ENCODE results near the gene ATP23. TPM values are rescaled to one million over a fixed set of nuclear protein-coding genes. Genes with fewer than 3 reads are reported as not detected.

ATP23 gene
- total RNA-seq, 1 experiment from 2014 or later: 12.8 TPM

DNA sequence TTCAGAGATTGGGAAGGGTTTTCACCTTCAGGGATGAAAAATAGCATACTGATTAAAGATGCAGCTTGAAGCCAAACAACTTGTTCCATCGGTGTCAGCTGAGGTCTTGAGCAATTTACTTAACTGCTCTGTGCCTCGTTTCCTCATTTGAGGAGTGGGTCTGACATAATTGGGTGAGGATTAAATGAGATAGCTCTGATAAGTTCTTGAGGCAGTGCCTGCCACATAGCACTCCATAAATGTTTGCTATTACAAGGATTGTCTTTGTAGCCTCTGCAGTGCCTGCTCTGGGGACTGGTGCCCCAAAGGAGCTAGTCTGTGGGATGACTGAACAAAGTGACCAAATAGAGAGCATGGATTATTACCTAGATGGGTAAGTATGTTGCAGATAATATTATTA, 50.6 kb downstream of the ATP23 start:
- intact Hi-C loops (cut with micrococcal nuclease; ENCODE audit: unreplicated experiment): loop anchor here (5.0 kb wide), 1 partner anchor 75 kb away; no protein-coding TSS in a partner anchor
- DNase-seq: no peak
- no peak overlapping the region for H3K27ac Mint-ChIP-seq (ENCODE audit: unreplicated experiment)
- TF ChIP-seq CTCF (IDR thresholded peaks at IDR 0.05; ENCODE audit: unreplicated experiment): no peak
- CTCF ChIA-PET: interaction anchor here (1.3 kb wide), 1 partner anchor 9 kb away, joined by 4 read pairs; no protein-coding TSS in a partner anchor
- H3K4me3 Mint-ChIP-seq (ENCODE audit: low read depth, unreplicated experiment): no peak overlapping the region
- H3K9me3 Mint-ChIP-seq (ENCODE audit: low read depth, unreplicated experiment): peaks cover 14% of the 10 kb centered on the region
- H3K4me1 Mint-ChIP-seq (ENCODE audit: low read depth, unreplicated experiment): peaks cover 15% of the 10 kb centered on the region
- H3K36me3 Mint-ChIP-seq (ENCODE audit: insufficient read depth, unreplicated experiment): no peaks in the 10 kb centered on the region
- no TSS peak for BruUV-seq (replicated peaks)
- H3K27me3 Mint-ChIP-seq (ENCODE audit: unreplicated experiment): no peaks in the 10 kb centered on the region

DNA sequence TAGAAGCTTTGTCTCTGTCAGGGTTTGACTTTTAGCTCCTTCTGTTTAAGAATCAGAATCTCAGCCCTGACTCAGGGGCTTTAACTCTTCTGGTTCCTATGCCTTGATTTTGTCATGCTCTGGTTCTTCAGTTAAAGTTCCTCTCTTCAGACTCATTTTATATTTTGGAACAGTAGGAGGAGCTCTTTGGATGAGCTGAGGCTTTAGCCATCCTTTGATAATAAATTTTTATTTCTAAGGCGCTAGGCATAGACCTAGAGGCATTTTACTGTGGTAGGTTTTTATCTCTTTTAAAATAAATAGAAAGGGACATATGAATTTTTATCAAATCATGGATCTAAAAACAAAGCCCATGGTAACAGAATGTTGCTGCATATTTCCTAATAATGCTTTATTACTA, 51.7 kb downstream of the ATP23 start:
- Mint-ChIP-seq H3K4me3 (ENCODE audit: low read depth, unreplicated experiment) (no peak overlapping the region), H3K36me3 (ENCODE audit: insufficient read depth, unreplicated experiment) (no peaks in the 10 kb centered on the region), H3K9me3 (ENCODE audit: low read depth, unreplicated experiment) (peaks cover 14% of the 10 kb centered on the region), H3K27ac (ENCODE audit: unreplicated experiment) (no peak overlapping the region), H3K27me3 (ENCODE audit: unreplicated experiment) (no peaks in the 10 kb centered on the region), H3K4me1 (ENCODE audit: low read depth, unreplicated experiment) (peaks cover 15% of the 10 kb centered on the region)
- BruUV-seq (replicated peaks): no TSS peak
- no peak for DNase-seq
- no peak for TF ChIP-seq CTCF (IDR thresholded peaks at IDR 0.05; ENCODE audit: unreplicated experiment)
- CTCF ChIA-PET: no interaction called here
- intact Hi-C loops (cut with micrococcal nuclease; ENCODE audit: unreplicated experiment): loop anchor here (5.0 kb wide), 1 partner anchor 74 kb away; no protein-coding TSS in a partner anchor

GRCh38 chr12:57993834-57994233, 52.5 kb downstream of the ATP23 start:
- Mint-ChIP-seq H3K36me3 (ENCODE audit: insufficient read depth, unreplicated experiment) (no peaks in the 10 kb centered on the region), H3K4me1 (ENCODE audit: low read depth, unreplicated experiment) (peaks cover 15% of the 10 kb centered on the region), H3K27ac (ENCODE audit: unreplicated experiment) (no peak overlapping the region), H3K4me3 (ENCODE audit: low read depth, unreplicated experiment) (no peak overlapping the region), H3K9me3 (ENCODE audit: low read depth, unreplicated experiment) (peaks cover 13% of the 10 kb centered on the region), H3K27me3 (ENCODE audit: unreplicated experiment) (no peaks in the 10 kb centered on the region)
- DNase-seq: no peak
- BruUV-seq (replicated peaks): no TSS peak
- intact Hi-C loops (cut with micrococcal nuclease; ENCODE audit: unreplicated experiment): loop anchor here (5.0 kb wide), 1 partner anchor 73 kb away; no protein-coding TSS in a partner anchor
- CTCF ChIA-PET: no interaction called here
- no peak for TF ChIP-seq CTCF (IDR thresholded peaks at IDR 0.05; ENCODE audit: unreplicated experiment)

DNA sequence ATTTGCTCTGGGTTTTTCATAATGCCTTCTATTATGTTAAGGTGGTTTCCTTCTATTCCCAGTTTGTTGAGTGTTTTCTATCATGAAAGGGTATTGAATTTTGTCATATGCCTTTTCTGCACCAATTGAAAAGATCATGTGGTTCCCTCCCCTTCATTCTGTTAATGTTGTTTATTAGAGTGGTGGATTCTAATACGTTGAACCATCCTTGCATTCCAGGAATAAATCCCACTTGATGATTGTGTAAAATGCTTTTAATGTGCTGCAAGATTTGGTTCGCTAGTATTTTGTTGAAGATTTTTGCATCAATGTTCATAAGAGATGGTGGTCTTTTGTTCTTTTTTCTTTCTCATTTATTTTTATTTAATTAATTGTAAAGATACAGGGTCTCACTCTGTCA, 55.2 kb downstream of the ATP23 start:
- peaks cover 13% of the 10 kb centered on the region for H3K9me3 Mint-ChIP-seq (ENCODE audit: low read depth, unreplicated experiment)
- no peaks in the 10 kb centered on the region for H3K27me3 Mint-ChIP-seq (ENCODE audit: unreplicated experiment)
- intact Hi-C loops (cut with micrococcal nuclease; ENCODE audit: unreplicated experiment): no loop called here
- DNase-seq: no peak
- BruUV-seq (replicated peaks): no TSS peak
- no peaks in the 10 kb centered on the region for H3K36me3 Mint-ChIP-seq (ENCODE audit: insufficient read depth, unreplicated experiment)
- peaks cover 8% of the 10 kb centered on the region for H3K4me1 Mint-ChIP-seq (ENCODE audit: low read depth, unreplicated experiment)
- TF ChIP-seq CTCF (IDR thresholded peaks at IDR 0.05; ENCODE audit: unreplicated experiment): no peak
- no peak overlapping the region for H3K27ac Mint-ChIP-seq (ENCODE audit: unreplicated experiment)
- CTCF ChIA-PET: no interaction called here
- no peak overlapping the region for H3K4me3 Mint-ChIP-seq (ENCODE audit: low read depth, unreplicated experiment)
